ENCODE measurements around the gene BAHCC1. TPM values are rescaled to one million over a fixed set of nuclear protein-coding genes. Genes with fewer than 3 reads are reported as not detected.

Gene BAHCC1
- total and polyA plus RNA-seq, 9 of the 15 experiments (the other 6 are each of a cell fraction or from before 2014, with no cell fraction given), result 0.14 to 26.9 (median 5.0) TPM

GRCh38 chr17:81376946-81377714, 18.1 kb upstream of the BAHCC1 start:
- Histone ChIP-seq H3K27me3 (ENCODE audit: control insufficient read depth in 2 of 2, insufficient read depth in 2 of 2, low read length in 2 of 2) (no peaks in the 10 kb centered on the region), H3K4me1 (replicated peaks in 1 of 2; ENCODE audit: control insufficient read depth in 2 of 2, insufficient read depth in 2 of 2, low read length in 2 of 2) (peaks cover 0 to 41% of the 10 kb centered on the region in 2 experiments; a peak in 2 of 5 replicates), H3K4me3 (no peak overlapping the region), H3K4me2 (ENCODE audit: insufficient read depth, low read length) (no peak overlapping the region), H3K79me2 (ENCODE audit: control insufficient read depth, insufficient read depth, low read length) (no peaks in the 10 kb centered on the region), H3K9me1 (ENCODE audit: control insufficient read depth, insufficient read depth, low read length) (no peaks in the 10 kb centered on the region), H3K9ac (ENCODE audit: insufficient read depth in 1 of 2, low read depth in 2 of 2, low read length in 2 of 2) (no peak overlapping the region), H3K27ac (ENCODE audit: extremely low read depth, low read depth, low read length) (no peak overlapping the region), H4K20me1 (replicated peaks; ENCODE audit: control insufficient read depth, insufficient read depth, low read length) (no peaks in the 10 kb centered on the region), H3K36me3 (ENCODE audit: control insufficient read depth, insufficient read depth, low read length) (no peaks in the 10 kb centered on the region), H3K9me3 (replicated peaks; ENCODE audit: control insufficient read depth, insufficient read depth, low read depth, low read length) (no peaks in the 10 kb centered on the region), H2AFZ (ENCODE audit: low read depth, low read length) (no peak overlapping the region)
- FAIRE-seq, result peak; percentile 19
- in situ Hi-C loops (cut with MboI), result no loop called here
- intact Hi-C loops (cut with micrococcal nuclease), result no loop called here
- no peak for TF ChIP-seq PTRF (tag; IDR thresholded peaks at IDR 0.05)
- no peak for TF ChIP-seq THRAP3 (IDR thresholded peaks at IDR 0.05; ENCODE audit: borderline replicate concordance)
- no peak for TF ChIP-seq STAT5B (CRISPR knock-in tag; IDR thresholded peaks at IDR 0.05)
- TF ChIP-seq RBM34 (IDR thresholded peaks at IDR 0.05; ENCODE audit: borderline replicate concordance, insufficient read depth, low read length), result no peak
- peak; percentile 62 for TF ChIP-seq POLR3A (IDR thresholded peaks at IDR 0.05; ENCODE audit: borderline replicate concordance, extremely low read depth, insufficient read depth, insufficient read length)
- no peak for TF ChIP-seq ZNF77 (CRISPR knock-in tag; IDR thresholded peaks at IDR 0.05)
- no peak for TF ChIP-seq ZNF436 (CRISPR knock-in tag; IDR thresholded peaks at IDR 0.05)
- no peak for TF ChIP-seq SLC30A9 (CRISPR knock-in tag; IDR thresholded peaks at IDR 0.05)
- TF ChIP-seq TBP (optimal IDR thresholded peaks at IDR 0.05; ENCODE audit: low read depth, low read length), result peak; percentile 59
- ATAC-seq, result no peak
- 40% methylated on average over 24 of the region's 25 CpGs for WGBS (ENCODE audit: insufficient coverage, low coverage, missing lambda C conversion rate)
- DNase-seq (ENCODE audit: extremely low read depth in 1 of 4, low spot score in 3 of 4), result no peak
- BruUV-seq (replicated peaks), result TSS peak; percentile 98
- ChIA-PET POLR2A (interaction anchor here (1.4 kb wide), 1 partner anchor 12 kb away, joined by 6 read pairs; no protein-coding TSS in a partner anchor), CTCF (ENCODE audit: low intra/inter-chr PET ratio) (no interaction called here)
